Transverse colon (tissue), 4 donors: ENCODE measurements around the gene HBG1. TPM values are rescaled to one million over a fixed set of nuclear protein-coding genes. Genes with fewer than 3 reads are reported as not detected.

Source experiments
- DNase-seq: peaks from one replicate; pipeline ENCODE4 v3.0.0-alpha.2; 2019
- H3K27ac ChIP-seq, 4 donors: fragments of 200-600 bp; sonication (generic); 2 replicates each; pipeline ENCODE4 v1.5.1; 2016 to 2018; ENCODE audit warnings: inconsistent platforms in 4 of 4
- H3K27me3 ChIP-seq: fragments of 200-600 bp; sonication (generic); 2 replicates; pipeline ENCODE4 v1.5.1; 2017; ENCODE audit warnings: inconsistent platforms
- H3K36me3 ChIP-seq, 4 donors: fragments of 200-600 bp; sonication (generic); 2 replicates each; pipeline ENCODE4 v1.5.1; 2017 to 2019; ENCODE audit warnings: inconsistent platforms in 4 of 4
- H3K4me1 ChIP-seq, 4 donors: fragments of 200-600 bp; sonication (generic); 2 replicates each; pipeline ENCODE4 v1.5.1; 2017 to 2020; ENCODE audit warnings: inconsistent platforms in 4 of 4
- H3K4me3 ChIP-seq, 4 donors: fragments of 200-600 bp; sonication (generic); 1 replicate in 1 of 4; 2 replicates in 3 of 4; pipeline versions ENCODE4 v1.5.1 to v1.6.1; 2017 to 2019; ENCODE audit warnings: inconsistent platforms in 4 of 4
- H3K9me3 ChIP-seq, 2 donors: fragments of 200-600 bp; sonication (generic); 2 replicates each; pipeline ENCODE4 v1.5.1; 2017 to 2019; ENCODE audit warnings: inconsistent platforms in 2 of 2
- CTCF ChIP-seq, 5 experiments: fragments of 200-600 bp in 3 of 5; fragments of 450-650 bp in 2 of 5; sonication (generic) in 3 of 5; IDR thresholded peaks; 1 replicate in 2 of 5; 2 replicates in 3 of 5; pipeline ENCODE4 v1.5.1; 2016 to 2017; ENCODE audit warnings: antibody characterized with exemption in 5 of 5, inconsistent platforms in 3 of 5, mild to moderate bottlenecking in 2 of 5, moderate library complexity in 1 of 5
- EP300 ChIP-seq: sonication (generic); formaldehyde crosslinking; IDR thresholded peaks from one replicate; pipeline ENCODE4 v1.6.1; 2017; ENCODE audit warnings: antibody characterized with exemption, low read depth
- POLR2A ChIP-seq: fragments of 450-650 bp; IDR thresholded peaks from one replicate; pipeline ENCODE4 v1.6.1; 2016; ENCODE audit warnings: antibody characterized with exemption, mild to moderate bottlenecking, moderate library complexity
- POLR2AphosphoS5 ChIP-seq, 3 donors: sonication (generic); formaldehyde crosslinking; IDR thresholded peaks; one replicate each; pipeline ENCODE4 v1.6.1; 2016; ENCODE audit warnings: antibody characterized with exemption in 3 of 3
- WGBS, 2 donors: methylation state at CpG; one replicate each; pipeline ENCODE4 v1.1.5; 2018; ENCODE audit warnings: low coverage in 1 of 2; 5-methylcytosine and 5-hydroxymethylcytosine counted together
- in situ Hi-C, 4 donors: fragments of 200-750 bp; cut with MboI; loops; one replicate each; pipeline versions ENCODE4 v1.15.0 to v1.15.1; 2017; ENCODE audit warnings: low sequenced_read_pairs in 3 of 4, low pct_ligation_motif_present in 1 of 4, low pct_unique_long_range_greater_than_20kb in 1 of 4
- intact Hi-C: fragments of 100-400 bp; cut with DNase I; formaldehyde crosslinking; loops from one replicate; pipeline ENCODE4 v1.15.1; 2023; ENCODE audit warnings: low total_unique reads
- total RNA-seq, 4 donors: library from RNA; depleted of rRNA; stranded (reverse); fragments of >200 nt; gene quantifications; one replicate each; pipeline ENCODE4 v1.1.0, GENCODE V29; 2016

Gene HBG1
- total RNA-seq, 4 donors from 2014 or later = not detected

GRCh38 chr11:5288108-5288905 is 38.6 kb upstream of the HBG1 start:
- intact Hi-C loops (loop anchor here (1.0 kb wide), 1 partner anchor 28 kb away; no protein-coding TSS in a partner anchor), in situ Hi-C loops (no loop called here)
- no peaks in the 10 kb centered on the region for H3K9me3 ChIP-seq
- H3K4me1 ChIP-seq = no peaks in the 10 kb centered on the region
- H3K27me3 ChIP-seq = no peaks in the 10 kb centered on the region
- H3K36me3 ChIP-seq = no peaks in the 10 kb centered on the region
- 56 to 68% methylated on average over 5 to 7 of the region's 7 CpGs for WGBS, 2 donors
- DNase-seq = no peak
- no peak overlapping the region for H3K27ac ChIP-seq
- H3K4me3 ChIP-seq = no peak overlapping the region
- TF ChIP-seq CTCF (IDR thresholded peaks at IDR 0.05) = no peak

GRCh38 chr11:5286901-5287300 is 37.2 kb upstream of the HBG1 start:
- in situ Hi-C loops (no loop called here), intact Hi-C loops (no loop called here)
- no peaks in the 10 kb centered on the region for H3K4me1 ChIP-seq
- H3K36me3 ChIP-seq = no peaks in the 10 kb centered on the region
- H3K9me3 ChIP-seq = no peaks in the 10 kb centered on the region
- no peak for TF ChIP-seq EP300
- TF ChIP-seq CTCF (IDR thresholded peaks at IDR 0.05) = no peak
- no peak for TF ChIP-seq POLR2AphosphoS5 (IDR thresholded peaks at IDR 0.05)
- TF ChIP-seq POLR2A = no peak
- no peak for DNase-seq
- no peak overlapping the region for H3K27ac ChIP-seq
- WGBS, 2 donors = 48 to 65% methylated on average over 3 of the region's 3 CpGs
- H3K4me3 ChIP-seq = no peak overlapping the region
- no peaks in the 10 kb centered on the region for H3K27me3 ChIP-seq

GRCh38 chr11:5286351-5286750 is 36.7 kb upstream of the HBG1 start:
- TF ChIP-seq EP300 = no peak
- TF ChIP-seq CTCF (IDR thresholded peaks at IDR 0.05) = no peak
- TF ChIP-seq POLR2A = no peak
- TF ChIP-seq POLR2AphosphoS5 (IDR thresholded peaks at IDR 0.05) = no peak
- Histone ChIP-seq H3K27ac (no peak overlapping the region), H3K27me3 (no peaks in the 10 kb centered on the region), H3K4me1 (no peaks in the 10 kb centered on the region), H3K9me3 (no peaks in the 10 kb centered on the region), H3K4me3 (no peak overlapping the region), H3K36me3 (no peaks in the 10 kb centered on the region)
- in situ Hi-C loops (no loop called here), intact Hi-C loops (no loop called here)
- no peak for DNase-seq
- WGBS, 2 donors = 13 to 26% methylated on average over 1 of the region's 1 CpG

GRCh38 chr11:5285703-5286340 is 36.2 kb upstream of the HBG1 start:
- 81 to 85% methylated on average over 2 to 4 of the region's 4 CpGs for WGBS, 2 donors
- Histone ChIP-seq H3K36me3 (no peaks in the 10 kb centered on the region), H3K4me3 (no peak overlapping the region), H3K27ac (no peak overlapping the region), H3K27me3 (no peaks in the 10 kb centered on the region), H3K9me3 (no peaks in the 10 kb centered on the region), H3K4me1 (peaks cover 0 to 2% (median 0%) of the 10 kb centered on the region in 4 donors)
- no peak for DNase-seq
- TF ChIP-seq POLR2A = no peak
- no peak for TF ChIP-seq CTCF (IDR thresholded peaks at IDR 0.05)
- TF ChIP-seq POLR2AphosphoS5 (IDR thresholded peaks at IDR 0.05) = no peak
- no peak for TF ChIP-seq EP300
- in situ Hi-C loops (no loop called here), intact Hi-C loops (no loop called here)
